Limb (tissue), 2 donors: ENCODE results near the gene CKB.
"Not testable (repeated sequence)": the region's sequence is repeated elsewhere in the genome, so short reads cannot be mapped to it uniquely, and the experiment has no call there.

Experiments used
- DNase-seq, 2 donors: peaks; one replicate each; pipeline ENCODE4 v3.0.0-alpha.2; 2016; ENCODE audit errors: extremely low spot score in 2 of 2

The CKB gene

GRCh38 chr14:103527408-103528145 is 4.9 kb upstream of the CKB start:
- no peak for DNase-seq

DNA sequence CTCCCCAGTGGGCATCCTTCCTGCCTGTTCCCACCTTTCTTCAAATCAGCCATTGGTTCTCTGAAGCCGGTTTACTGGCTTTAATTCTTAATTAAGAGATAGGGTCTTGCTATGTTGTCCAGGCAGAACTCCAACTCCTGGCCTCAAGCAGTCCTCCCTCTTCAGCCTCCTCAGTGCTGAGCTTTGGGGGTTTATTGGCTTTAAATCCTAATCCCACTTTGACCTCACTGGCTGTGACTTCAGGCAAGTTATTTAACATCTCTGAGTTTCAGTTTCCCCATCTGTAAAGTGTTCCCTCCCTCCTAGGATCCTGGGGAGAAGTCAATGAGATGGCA is 4.3 kb upstream of the CKB start:
- DNase-seq: no peak

DNA sequence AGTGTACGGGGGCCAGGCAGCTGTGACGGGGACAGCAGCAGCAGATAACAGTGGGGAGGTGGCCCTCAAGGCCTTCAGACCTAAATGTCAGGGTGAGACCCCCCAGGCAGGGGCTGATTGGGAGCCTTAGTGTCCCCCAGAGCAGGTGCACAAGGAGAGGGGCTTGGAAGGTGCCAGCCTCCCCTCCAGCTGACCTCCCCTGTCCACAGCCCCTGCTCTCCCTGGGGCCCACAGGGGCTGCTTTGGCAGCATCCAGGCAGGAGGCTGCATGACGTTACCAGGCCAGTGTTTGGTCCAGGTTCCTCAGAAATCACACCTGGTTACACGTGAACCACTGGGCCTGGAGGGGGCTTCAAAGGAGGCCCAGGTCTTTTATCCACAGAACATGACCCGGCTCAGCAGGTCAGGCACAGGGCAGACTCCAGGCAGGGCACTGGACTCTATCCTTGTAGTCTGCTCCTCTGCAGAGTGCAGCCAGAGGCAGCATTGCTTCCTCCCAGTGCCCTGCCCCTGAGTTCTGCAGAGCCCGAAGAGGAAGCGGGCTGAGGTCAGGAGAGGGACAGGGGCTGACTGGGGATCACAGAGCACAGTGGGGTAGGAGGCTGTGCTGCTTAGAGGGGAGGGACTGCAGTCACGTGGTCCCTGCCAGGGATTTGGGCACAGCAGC is 3.8 kb upstream of the CKB start:
- DNase-seq: no peak

DNA sequence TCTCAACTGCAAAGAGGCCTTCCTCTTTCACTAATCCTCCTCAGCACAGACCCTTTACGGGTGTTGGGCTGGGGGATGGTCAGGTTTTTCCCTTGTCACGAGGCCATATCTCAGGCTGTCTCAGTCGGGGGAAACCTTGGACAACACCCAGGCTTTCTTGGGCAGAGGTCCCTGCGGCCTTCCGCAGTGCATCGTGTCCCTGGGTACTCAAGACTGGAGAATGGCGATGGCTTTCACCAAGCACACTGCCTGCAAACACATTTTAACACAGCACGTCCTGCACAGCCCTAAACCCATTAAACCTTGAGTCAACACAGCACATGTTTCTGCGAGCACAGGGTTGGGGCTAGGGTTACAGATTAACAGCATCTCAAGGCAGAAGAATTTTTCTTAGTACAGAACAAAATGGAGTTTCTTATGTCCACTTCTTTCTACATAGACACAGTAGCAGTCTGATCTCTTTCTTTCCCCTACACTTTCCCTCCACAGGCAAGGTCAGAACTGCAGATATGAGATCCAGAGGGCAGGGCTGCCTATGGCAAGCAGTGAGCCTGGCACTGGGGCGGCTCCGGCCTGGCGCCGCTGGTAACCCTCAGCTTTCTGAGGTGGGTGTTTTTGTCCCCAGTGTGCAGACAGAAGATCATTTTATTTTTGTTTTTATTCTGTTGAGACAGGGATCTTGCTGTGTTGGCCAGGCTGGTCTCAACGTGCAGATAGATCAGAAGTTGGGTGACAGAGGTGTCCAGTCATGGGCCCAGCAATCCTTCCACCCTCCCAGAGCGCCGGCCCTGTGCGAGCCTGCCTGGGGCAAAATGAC is 3.0 kb upstream of the CKB start:
- not testable (repeated sequence) for DNase-seq

DNA sequence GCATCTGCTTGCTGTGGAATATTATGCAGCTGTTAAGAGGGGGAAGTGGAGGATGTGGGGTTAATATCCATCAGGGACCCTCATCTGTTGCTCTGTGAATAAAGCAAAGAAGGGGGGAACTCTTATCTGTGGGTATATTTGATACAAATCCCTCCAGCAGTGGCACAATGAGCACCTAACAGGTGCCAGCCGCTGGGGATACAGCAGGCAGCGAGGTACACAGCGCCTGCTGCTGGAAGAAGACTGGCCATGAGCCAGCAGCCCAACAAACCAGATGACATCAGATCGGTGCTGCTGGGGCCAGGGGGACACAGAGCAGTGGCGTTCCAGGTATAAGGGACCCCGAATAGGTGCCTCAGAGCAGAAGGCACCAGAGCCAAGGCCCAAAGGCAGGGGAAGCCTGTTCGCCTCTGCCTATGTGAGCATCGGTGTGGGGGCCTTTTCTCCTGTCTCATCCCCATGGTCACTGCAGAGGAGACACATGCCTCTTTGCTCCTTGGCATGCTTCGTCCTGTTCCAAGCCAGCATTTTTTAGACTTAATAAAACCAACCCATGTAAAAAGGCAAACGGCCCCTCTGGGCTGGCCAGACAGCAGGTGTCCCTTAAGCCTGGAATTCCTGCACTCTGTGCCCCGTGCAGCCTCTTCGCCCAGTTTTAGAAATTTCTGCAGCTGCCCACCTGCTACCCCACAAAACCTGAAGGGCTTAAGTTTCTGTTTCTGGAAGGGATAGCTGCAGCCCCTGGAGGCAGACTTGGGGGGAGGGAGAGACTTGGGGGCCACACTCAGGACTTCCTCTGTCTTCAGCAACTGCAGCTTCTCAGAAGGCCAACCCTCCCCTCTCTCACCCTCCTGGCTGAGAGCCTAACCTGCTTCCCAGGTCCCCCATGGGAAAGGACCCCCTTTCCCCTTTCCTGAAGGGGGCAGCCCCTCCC is 1.6 kb upstream of the CKB start:
- no peak for DNase-seq

- DNase-seq: no peak
These were observed 935 bp upstream of the CKB start for GRCh38 chr14:103523575-103523954.

DNA sequence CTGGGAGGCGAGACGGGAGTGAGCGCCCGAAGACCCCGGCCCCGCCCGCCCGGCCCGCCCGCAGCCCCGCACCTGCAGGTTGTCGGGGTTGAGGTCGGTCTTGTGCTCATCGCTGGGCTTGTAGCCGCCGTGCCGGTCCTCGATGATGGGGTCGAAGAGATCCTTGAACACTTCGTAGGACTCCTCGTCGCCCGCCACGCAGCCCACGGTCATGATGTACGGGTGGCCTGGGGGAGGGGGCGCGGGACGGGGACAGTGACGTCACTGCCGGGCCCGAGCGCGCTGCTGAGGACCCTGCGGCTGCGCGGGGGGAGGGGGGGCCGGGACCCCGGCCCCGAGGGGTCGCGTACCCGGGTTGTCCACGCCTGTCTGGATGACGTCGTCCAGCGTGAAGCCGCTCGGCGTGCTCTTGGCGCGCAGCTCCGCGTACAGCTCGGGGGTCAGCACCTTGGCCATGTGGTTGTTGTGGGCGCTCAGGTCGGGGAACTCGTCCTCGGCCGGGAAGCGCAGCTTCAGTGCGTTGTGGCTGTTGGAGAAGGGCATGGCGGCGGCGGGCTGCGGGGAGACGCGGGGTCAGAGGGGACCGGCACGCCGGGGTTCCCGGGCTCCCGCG is 573 bp downstream of the CKB start:
- peak in 1 of 2 donors; percentile 76 for DNase-seq

GRCh38 chr14:103521438-103521950 is 1.1 kb downstream of the CKB start:
- DNase-seq: no peak

DNA sequence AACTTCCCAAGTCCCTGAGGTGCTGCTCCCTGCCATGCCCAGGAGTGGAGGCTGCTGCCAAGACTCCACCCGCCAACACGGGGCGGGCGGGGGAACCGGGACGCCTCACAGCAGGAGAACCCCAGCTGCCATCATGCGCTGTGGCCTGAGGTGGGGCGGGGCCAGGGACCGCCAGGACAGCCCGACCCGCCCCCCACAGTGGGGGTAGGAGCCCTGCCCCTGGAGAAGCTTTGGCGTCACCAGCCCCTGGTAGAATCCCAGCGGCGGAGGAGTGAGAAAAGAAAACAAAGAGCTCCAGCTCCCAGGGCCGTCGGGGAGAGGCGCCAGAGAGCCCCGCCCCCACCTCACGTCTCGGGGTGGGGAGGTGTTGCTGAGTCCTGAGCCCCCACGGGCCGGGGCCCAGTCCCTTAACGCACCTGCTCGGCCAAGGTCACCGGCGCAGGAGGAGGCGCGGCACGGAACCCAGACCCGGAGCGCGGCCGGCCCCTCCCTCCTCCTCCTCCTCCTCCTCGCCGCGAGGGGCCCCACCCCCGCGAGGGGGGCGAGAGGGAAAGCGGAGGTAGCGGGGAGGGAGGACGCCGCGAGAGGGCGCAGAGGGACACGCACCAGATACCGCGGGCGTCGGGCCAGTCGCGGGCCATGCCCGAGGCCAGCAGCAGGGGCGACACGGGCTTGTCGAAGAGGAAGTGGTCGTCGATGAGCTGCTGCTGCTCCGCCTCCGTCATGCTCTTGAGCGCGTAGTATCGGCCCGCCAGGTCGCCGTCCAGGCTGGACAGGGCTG is 1.8 kb downstream of the CKB start:
- DNase-seq: peak; percentile 58 to 85

DNA sequence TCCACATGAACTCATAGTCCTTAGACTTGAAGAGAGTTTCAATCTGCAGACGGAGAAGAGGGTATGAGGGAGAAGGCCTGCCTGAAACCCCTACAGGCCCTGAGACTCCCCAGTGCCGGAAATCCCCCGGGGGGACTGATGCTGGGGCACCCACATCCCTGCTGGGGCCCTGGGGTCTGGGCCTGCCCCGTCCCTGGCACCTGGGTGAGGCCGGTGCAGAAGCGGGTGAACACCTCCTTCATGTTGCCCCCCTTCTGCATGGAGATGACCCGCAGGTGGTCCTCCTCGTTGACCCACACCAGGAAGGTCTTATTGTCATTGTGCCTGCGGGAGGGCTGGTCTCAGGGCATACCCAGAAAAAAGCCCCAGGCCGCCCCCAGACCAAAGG is 2.4 kb downstream of the CKB start:
- peak in 1 of 2 donors; percentile 30 for DNase-seq

- peak in 1 of 2 donors; percentile 37 for DNase-seq
These were observed 2.8 kb downstream of the CKB start for GRCh38 chr14:103519837-103520212.

DNA sequence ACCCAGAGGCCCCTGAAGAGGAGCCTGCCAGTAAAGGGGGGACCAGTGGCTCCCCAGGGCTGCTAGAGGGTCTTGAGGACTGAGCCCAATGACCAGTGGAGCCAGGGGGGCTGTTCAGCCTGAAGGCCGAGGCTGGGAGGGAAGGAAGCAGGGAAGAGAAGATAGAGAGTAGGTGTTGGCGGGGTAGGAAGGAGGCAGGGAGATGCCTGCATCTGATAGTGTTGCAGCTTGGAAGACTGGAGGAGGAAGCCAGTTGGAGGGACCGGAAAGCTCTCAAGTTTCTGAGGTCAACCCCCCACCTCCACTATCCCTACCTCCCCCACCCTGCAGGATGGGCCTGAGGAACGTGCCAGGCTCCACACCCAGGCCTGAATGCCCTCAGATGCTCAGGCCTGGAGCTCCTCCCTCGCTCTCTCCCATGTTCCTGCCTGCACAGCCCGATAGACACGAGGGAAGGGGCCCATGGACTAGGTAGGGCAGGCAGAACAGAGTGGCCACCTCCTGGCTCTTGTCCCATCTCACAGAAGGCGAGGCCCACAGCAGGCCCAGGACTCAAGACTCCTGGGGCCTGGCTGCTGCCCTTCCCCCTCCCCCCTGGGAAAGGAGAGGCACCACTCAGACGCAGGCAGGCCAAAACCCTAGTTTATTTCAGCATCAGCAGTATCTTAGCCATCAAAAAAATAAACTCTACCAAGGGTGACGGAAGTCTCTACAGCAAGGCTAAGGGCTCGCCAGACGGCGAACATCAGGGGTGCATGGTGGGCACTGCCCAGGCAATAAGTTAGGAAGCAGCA is 3.4 kb downstream of the CKB start:
- DNase-seq: no peak

DNA sequence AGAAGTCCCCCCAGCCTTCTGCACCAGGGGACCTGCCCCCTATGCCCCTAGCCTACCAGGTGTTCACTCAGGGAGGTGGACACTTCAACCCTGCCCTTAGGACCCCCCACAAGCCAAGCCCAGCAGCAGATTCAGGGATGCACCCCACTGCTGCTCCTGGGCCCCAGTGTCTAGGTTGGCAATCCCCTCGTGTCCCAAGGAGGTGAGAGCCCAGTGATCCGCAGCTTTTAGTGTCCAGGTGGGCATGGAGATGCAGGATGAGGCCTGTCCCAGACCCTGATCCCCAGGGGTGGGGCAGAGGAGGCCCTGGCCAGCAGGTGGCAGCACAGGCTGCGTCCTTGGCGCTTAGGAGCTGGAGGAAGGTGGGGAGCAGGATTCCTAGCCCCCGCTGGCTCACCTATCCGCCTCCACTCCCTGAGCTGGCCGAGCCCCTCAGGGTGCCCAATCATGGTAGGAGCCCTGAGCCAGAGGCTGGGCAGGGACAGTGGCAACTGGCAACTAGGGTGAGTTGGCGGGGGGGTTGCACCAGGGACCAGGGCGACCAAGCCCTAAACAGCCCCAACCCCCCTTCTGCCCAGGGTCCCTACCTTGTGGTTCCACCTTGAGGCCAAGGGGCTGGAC is 4.1 kb downstream of the CKB start:
- peak in 1 of 2 donors; percentile 72 for DNase-seq

GRCh38 chr14:103517721-103518421 is 4.8 kb downstream of the CKB start:
- peak in 1 of 2 donors; percentile 47 for DNase-seq

- DNase-seq: no peak
These were observed 5.5 kb downstream of the CKB start for GRCh38 chr14:103517174-103517566.

GRCh38 chr14:103516426-103517173 is 6.0 kb downstream of the CKB start:
- DNase-seq: no peak
